ENCODE measurements around the gene ZBTB8OS.
A peak's percentile ranks its signal among the peaks of the same experiment; 100 is the strongest.
"Not testable (repeated sequence)": the region's sequence is repeated elsewhere in the genome, so short reads cannot be mapped to it uniquely, and the experiment has no call there.

The ZBTB8OS gene

GRCh38 chr1:32650248-32650751, at the start of gene ZBTB8OS:
ZBTB8OS (minus strand) TSS chr1:32650550; CDS start chr1:32650529, 21 bp downstream.
- DNase-seq (ENCODE audit: low read depth in 2 of 2): peak; percentile 66 to 77

GRCh38 chr1:32696996-32697395, 46.6 kb upstream of the ZBTB8OS start:
- not testable (repeated sequence) for DNase-seq (ENCODE audit: low read depth in 2 of 2)

GRCh38 chr1:32696041-32696440, 45.7 kb upstream of the ZBTB8OS start:
- DNase-seq (ENCODE audit: low read depth in 2 of 2): no peak

GRCh38 chr1:32695098-32695904, 45.0 kb upstream of the ZBTB8OS start:
- no peak for DNase-seq (ENCODE audit: low read depth in 2 of 2)

- no peak for DNase-seq (ENCODE audit: low read depth in 2 of 2)
These were observed 43.3 kb upstream of the ZBTB8OS start for GRCh38 chr1:32693455-32694174.

GRCh38 chr1:32686387-32686786, 36.0 kb upstream of the ZBTB8OS start:
- no peak for DNase-seq (ENCODE audit: low read depth in 2 of 2)

- no peak for DNase-seq (ENCODE audit: low read depth in 2 of 2)
These were observed 35.1 kb upstream of the ZBTB8OS start for GRCh38 chr1:32685498-32685897.

GRCh38 chr1:32684167-32684811, 33.9 kb upstream of the ZBTB8OS start:
- no peak for DNase-seq (ENCODE audit: low read depth in 2 of 2)

- DNase-seq (ENCODE audit: low read depth in 2 of 2): no peak
These were observed 33.0 kb upstream of the ZBTB8OS start for GRCh38 chr1:32683397-32683796.

- no peak for DNase-seq (ENCODE audit: low read depth in 2 of 2)
These were observed 31.6 kb upstream of the ZBTB8OS start for GRCh38 chr1:32681999-32682398.

- no peak for DNase-seq (ENCODE audit: low read depth in 2 of 2)
These were observed 31.2 kb upstream of the ZBTB8OS start for GRCh38 chr1:32681509-32681908.

GRCh38 chr1:32680642-32681041, 30.3 kb upstream of the ZBTB8OS start:
- DNase-seq (ENCODE audit: low read depth in 2 of 2): no peak

GRCh38 chr1:32679993-32680392, 29.6 kb upstream of the ZBTB8OS start:
- not testable (repeated sequence) for DNase-seq (ENCODE audit: low read depth in 2 of 2)

GRCh38 chr1:32676945-32677344, 26.6 kb upstream of the ZBTB8OS start:
- no peak for DNase-seq (ENCODE audit: low read depth in 2 of 2)

GRCh38 chr1:32668716-32669115, 18.4 kb upstream of the ZBTB8OS start:
- not testable (repeated sequence) for DNase-seq (ENCODE audit: low read depth in 2 of 2)

- DNase-seq (ENCODE audit: low read depth in 2 of 2): no peak
These were observed 16.7 kb upstream of the ZBTB8OS start for GRCh38 chr1:32666901-32667566.

GRCh38 chr1:32665915-32666314, 15.6 kb upstream of the ZBTB8OS start:
- DNase-seq (ENCODE audit: low read depth in 2 of 2): no peak

- no peak for DNase-seq (ENCODE audit: low read depth in 2 of 2)
These were observed 9.2 kb upstream of the ZBTB8OS start for GRCh38 chr1:32659581-32659980.

- no peak for DNase-seq (ENCODE audit: low read depth in 2 of 2)
These were observed 2.1 kb upstream of the ZBTB8OS start for GRCh38 chr1:32652244-32652962.

- no peak for DNase-seq (ENCODE audit: low read depth in 2 of 2)
These were observed 1.2 kb upstream of the ZBTB8OS start for GRCh38 chr1:32651461-32652073.

Data from stimulated activated CD8-positive, alpha-beta memory T cell treated with anti-CD3 and anti-CD28 coated beads, Interleukin-2, amount 100 ng/mL, for 48 hours (primary cell).